MM.1S (cell line): ENCODE data around the gene INO80.
"Not testable (repeated sequence)": the region's sequence is repeated elsewhere in the genome, so short reads cannot be mapped to it uniquely, and the experiment has no call there.

Experiments
- DNase-seq: peaks from one replicate; pipeline ENCODE4 v3.0.0-alpha.2; 2015
- H2AFZ ChIP-seq: fragments of 300-600 bp; sonication (generic); 2 replicates; pipeline ENCODE4 v1.6.0; 2016; ENCODE audit warnings: antibody characterized with exemption, low read length
- H3F3A ChIP-seq: fragments of 300-600 bp; sonication (generic); 2 replicates; pipeline ENCODE4 v1.6.1; 2016; ENCODE audit warnings: mild to moderate bottlenecking, antibody characterized with exemption, low read length, moderate library complexity, mixed read lengths; ENCODE audit not compliant: insufficient read depth
- H3K27ac ChIP-seq: fragments of 300-600 bp; sonication (generic); 2 replicates; pipeline ENCODE4 v1.5.1; 2016; ENCODE audit warnings: mild to moderate bottlenecking, low read length
- H3K27me3 ChIP-seq: fragments of 300-600 bp; sonication (generic); replicated peaks from 2 replicates; pipeline ENCODE4 v1.6.0; 2016; ENCODE audit warnings: low read length; ENCODE audit not compliant: insufficient read depth
- H3K36me3 ChIP-seq: fragments of 300-600 bp; sonication (generic); replicated peaks from 2 replicates; pipeline ENCODE4 v1.6.1; 2016; ENCODE audit warnings: mild to moderate bottlenecking, low read length, mixed read lengths; ENCODE audit not compliant: insufficient read depth
- H3K4me1 ChIP-seq: fragments of 300-600 bp; sonication (generic); 2 replicates; pipeline ENCODE4 v1.6.1; 2016; ENCODE audit warnings: low read length, mixed read lengths
- H3K4me2 ChIP-seq: fragments of 300-600 bp; sonication (generic); 2 replicates; pipeline ENCODE4 v1.6.0; 2016; ENCODE audit warnings: low read depth, low read length
- H3K4me3 ChIP-seq: fragments of 300-600 bp; sonication (generic); 2 replicates; pipeline ENCODE4 v1.5.1; 2016; ENCODE audit warnings: low read length, mixed read lengths
- H3K79me2 ChIP-seq: fragments of 300-600 bp; sonication (generic); 2 replicates; pipeline ENCODE4 v1.6.1; 2016; ENCODE audit warnings: mixed run types, low read length, mixed read lengths
- H3K9ac ChIP-seq: fragments of 300-600 bp; sonication (generic); 2 replicates; pipeline ENCODE4 v1.6.1; 2016; ENCODE audit warnings: low read length, mixed read lengths
- H3K9me2 ChIP-seq: fragments of 300-600 bp; sonication (generic); replicated peaks from 2 replicates; pipeline ENCODE4 v1.6.1; 2016; ENCODE audit warnings: mild to moderate bottlenecking, low read length, mixed read lengths; ENCODE audit not compliant: insufficient read depth
- H3K9me3 ChIP-seq: fragments of 300-600 bp; sonication (generic); replicated peaks from 2 replicates; pipeline ENCODE4 v1.6.1; 2016; ENCODE audit warnings: mild to moderate bottlenecking, low read length, mixed read lengths; ENCODE audit not compliant: insufficient read depth
- H4K20me1 ChIP-seq: fragments of 300-600 bp; sonication (generic); 2 replicates; pipeline ENCODE4 v1.6.1; 2016; ENCODE audit warnings: mild to moderate bottlenecking, low read length, moderate library complexity, mixed read lengths; ENCODE audit not compliant: insufficient read depth
- CTCF ChIP-seq: fragments of 300-600 bp; sonication (generic); IDR thresholded peaks from 2 replicates; pipeline ENCODE4 v1.5.1; 2016; ENCODE audit warnings: antibody characterized with exemption, low read length, mixed read lengths
- EZH2 ChIP-seq: fragments of 300-600 bp; sonication (generic); optimal IDR thresholded peaks from 2 replicates; pipeline ENCODE3; 2017; ENCODE audit warnings: low read depth, mild to moderate bottlenecking, antibody characterized with exemption, low read length, mixed read lengths
- EZH2phosphoT487 ChIP-seq: fragments of 300-600 bp; sonication (generic); IDR thresholded peaks from 2 replicates; pipeline ENCODE4 v1.6.1; 2018; ENCODE audit warnings: antibody characterized with exemption, low read length

INO80 gene

DNA sequence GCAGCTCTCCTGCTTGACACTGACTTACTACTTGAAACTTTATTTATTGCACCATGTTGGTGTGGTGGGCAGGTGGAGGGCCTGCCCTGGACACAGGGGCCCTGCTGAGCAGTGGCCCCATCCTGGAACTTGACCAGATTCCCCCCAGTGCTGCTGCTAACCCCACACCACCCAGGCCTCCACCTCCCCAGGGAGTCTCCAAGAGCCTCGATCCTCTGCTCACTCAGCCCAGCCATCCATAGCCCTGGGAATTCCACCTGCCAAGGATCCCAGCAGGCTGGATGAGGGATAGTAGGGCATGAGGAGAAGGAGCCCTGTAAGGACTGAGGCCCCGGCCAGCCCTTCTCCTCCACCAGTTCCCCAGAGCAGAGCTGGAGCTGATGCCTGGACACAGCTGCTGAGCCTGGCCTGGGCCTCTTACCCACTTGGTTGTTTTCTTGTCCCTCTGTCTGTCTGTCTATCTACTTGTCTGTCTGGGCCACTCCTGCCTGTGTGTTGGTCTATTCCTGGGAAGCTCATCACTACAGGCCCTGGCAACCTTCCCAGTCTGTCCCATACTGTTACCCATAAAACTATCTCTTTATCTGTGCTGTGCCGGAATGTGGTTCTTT, 160.0 kb downstream of the INO80 start:
- Histone ChIP-seq H3F3A (no peaks in the 10 kb centered on the region), H3K36me3 (no peaks in the 10 kb centered on the region), H3K4me1 (peaks cover 7% of the 10 kb centered on the region; the same call in 1 of the 2 replicates), H2AFZ (no peak overlapping the region), H3K79me2 (peaks cover 11% of the 10 kb centered on the region; the same call in 1 of the 2 replicates), H4K20me1 (no peaks in the 10 kb centered on the region), H3K27ac (no peak overlapping the region), H3K9ac (no peak overlapping the region), H3K9me3 (no peaks in the 10 kb centered on the region), H3K27me3 (no peaks in the 10 kb centered on the region), H3K4me2 (no peak overlapping the region), H3K4me3 (no peak overlapping the region), H3K9me2 (no peaks in the 10 kb centered on the region)
- TF ChIP-seq EZH2phosphoT487 = no peak
- no peak for TF ChIP-seq CTCF
- no peak for DNase-seq

DNA sequence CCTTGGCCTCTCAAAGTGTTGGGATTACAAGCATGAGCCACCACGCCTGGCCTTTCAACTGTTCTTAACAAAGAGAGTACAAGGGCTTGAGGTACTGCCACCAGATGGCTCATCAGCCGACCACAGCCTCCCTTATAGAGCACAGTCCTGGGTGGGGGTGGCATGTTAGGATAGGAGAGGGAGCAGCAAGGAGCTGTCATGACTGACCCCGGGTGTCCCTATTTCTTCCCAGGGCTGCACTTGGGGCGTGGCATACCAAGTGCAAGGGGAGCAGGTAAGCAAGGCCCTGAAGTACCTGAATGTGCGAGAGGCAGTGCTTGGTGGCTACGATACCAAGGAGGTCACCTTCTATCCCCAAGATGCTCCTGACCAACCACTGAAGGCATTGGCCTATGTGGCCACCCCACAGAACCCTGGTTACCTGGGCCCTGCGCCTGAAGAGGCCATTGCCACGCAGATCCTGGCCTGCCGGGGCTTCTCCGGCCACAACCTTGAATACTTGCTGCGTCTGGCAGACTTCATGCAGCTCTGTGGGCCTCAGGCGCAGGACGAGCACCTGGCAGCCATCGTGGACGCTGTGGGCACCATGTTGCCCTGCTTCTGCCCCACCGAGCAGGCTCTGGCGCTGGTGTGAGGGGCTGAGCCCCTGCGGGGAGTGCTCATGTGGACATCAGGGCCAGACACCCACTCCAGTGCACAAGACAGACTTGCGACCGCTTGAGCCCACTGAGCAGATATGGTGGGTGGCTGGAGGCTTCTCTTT, 160.8 kb downstream of the INO80 start:
- DNase-seq = no peak
- no peak overlapping the region for H3K27ac ChIP-seq
- no peak overlapping the region for H3K9ac ChIP-seq
- H3K4me1 ChIP-seq = peaks cover 7% of the 10 kb centered on the region; the same call in 1 of the 2 replicates
- H3K4me2 ChIP-seq = no peak overlapping the region
- no peak for TF ChIP-seq CTCF
- no peak for TF ChIP-seq EZH2phosphoT487
- TF ChIP-seq EZH2 = no peak
- no peak overlapping the region for H2AFZ ChIP-seq
- H3F3A ChIP-seq = no peaks in the 10 kb centered on the region
- peaks cover 11% of the 10 kb centered on the region; the same call in 1 of the 2 replicates for H3K79me2 ChIP-seq
- H3K4me3 ChIP-seq = no peak overlapping the region
- no peaks in the 10 kb centered on the region for H3K9me3 ChIP-seq
- no peaks in the 10 kb centered on the region for H3K9me2 ChIP-seq
- no peaks in the 10 kb centered on the region for H4K20me1 ChIP-seq
- no peaks in the 10 kb centered on the region for H3K27me3 ChIP-seq
- no peaks in the 10 kb centered on the region for H3K36me3 ChIP-seq

- H3K4me1 ChIP-seq, H3F3A ChIP-seq, H3K27me3 ChIP-seq, H3K9me3 ChIP-seq, H3K36me3 ChIP-seq, DNase-seq, H4K20me1 ChIP-seq, H3K27ac ChIP-seq, H3K9me2 ChIP-seq: not testable (repeated sequence)
- peaks cover 11% of the 10 kb centered on the region; the same call in 1 of the 2 replicates for H3K79me2 ChIP-seq
- H2AFZ ChIP-seq = 0 out of 2 replicates have a peak overlapping the region, but pooled peaks have one; percentile 82
- H3K9ac ChIP-seq = peak overlapping the region; percentile 58; the same call in 1 of the 2 replicates
- peak overlapping the region; percentile 93 for H3K4me2 ChIP-seq
- peak overlapping the region; percentile 87 for H3K4me3 ChIP-seq
Observed at GRCh38 chr15:40954158-40954848, 161.8 kb downstream of the INO80 start.
